SK-N-MC (cell line): ENCODE results near the gene SNX14.

ENCODE experiments used
- EZH2 ChIP-seq: fragments of 200-600 bp; sonication (generic); IDR thresholded peaks from one replicate; pipeline ENCODE4 v1.6.1; 2017; ENCODE audit warnings: antibody characterized with exemption
- FOXP2 ChIP-seq: optimal IDR thresholded peaks from 2 replicates; pipeline ENCODE3; 2011; ENCODE audit warnings: mild to moderate bottlenecking, moderate library complexity; ENCODE audit not compliant: insufficient read depth; ENCODE audit errors: extremely low read length, control extremely low read depth
- POLR2AphosphoS5 ChIP-seq: IDR thresholded peaks from 2 replicates; pipeline ENCODE4 v1.6.1; 2012; ENCODE audit warnings: mild to moderate bottlenecking, low read depth, low read length, borderline replicate concordance

DNA sequence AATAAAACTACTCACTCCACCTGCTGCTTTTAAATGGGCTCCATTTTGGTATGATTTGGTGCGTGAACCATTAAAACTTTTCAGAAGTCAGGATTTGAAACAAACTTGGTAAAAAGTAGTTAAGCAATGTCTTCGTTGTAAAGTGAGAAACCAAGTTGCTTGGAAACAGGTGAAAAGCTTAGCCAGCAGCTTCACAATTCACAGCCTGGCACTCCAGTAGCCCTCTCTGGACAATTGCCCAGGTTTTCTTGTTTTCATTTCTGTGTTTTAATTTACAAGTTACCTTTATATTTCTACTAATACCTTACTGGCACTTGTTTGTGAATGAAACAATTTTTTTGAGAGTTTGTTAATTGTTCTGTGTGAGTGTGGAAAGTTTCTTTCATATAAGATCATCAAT, 131.0 kb downstream of the SNX14 start:
- TF ChIP-seq EZH2 (no peak), POLR2AphosphoS5 (no peak), FOXP2 (no peak)
